GM18508 (cell line): ENCODE measurements around the gene TSPEAR.
"Not testable (repeated sequence)": the region's sequence is repeated elsewhere in the genome, so short reads cannot be mapped to it uniquely, and the experiment has no call there.

ENCODE experiments used
- ATAC-seq: cut with Tn5 transposase; IDR thresholded peaks from one replicate; pipeline ENCODE4 v1.9.1; 2021; ENCODE audit warnings: moderate number of reproducible peaks; ENCODE audit not compliant: insufficient read depth, unreplicated experiment

Gene TSPEAR

DNA sequence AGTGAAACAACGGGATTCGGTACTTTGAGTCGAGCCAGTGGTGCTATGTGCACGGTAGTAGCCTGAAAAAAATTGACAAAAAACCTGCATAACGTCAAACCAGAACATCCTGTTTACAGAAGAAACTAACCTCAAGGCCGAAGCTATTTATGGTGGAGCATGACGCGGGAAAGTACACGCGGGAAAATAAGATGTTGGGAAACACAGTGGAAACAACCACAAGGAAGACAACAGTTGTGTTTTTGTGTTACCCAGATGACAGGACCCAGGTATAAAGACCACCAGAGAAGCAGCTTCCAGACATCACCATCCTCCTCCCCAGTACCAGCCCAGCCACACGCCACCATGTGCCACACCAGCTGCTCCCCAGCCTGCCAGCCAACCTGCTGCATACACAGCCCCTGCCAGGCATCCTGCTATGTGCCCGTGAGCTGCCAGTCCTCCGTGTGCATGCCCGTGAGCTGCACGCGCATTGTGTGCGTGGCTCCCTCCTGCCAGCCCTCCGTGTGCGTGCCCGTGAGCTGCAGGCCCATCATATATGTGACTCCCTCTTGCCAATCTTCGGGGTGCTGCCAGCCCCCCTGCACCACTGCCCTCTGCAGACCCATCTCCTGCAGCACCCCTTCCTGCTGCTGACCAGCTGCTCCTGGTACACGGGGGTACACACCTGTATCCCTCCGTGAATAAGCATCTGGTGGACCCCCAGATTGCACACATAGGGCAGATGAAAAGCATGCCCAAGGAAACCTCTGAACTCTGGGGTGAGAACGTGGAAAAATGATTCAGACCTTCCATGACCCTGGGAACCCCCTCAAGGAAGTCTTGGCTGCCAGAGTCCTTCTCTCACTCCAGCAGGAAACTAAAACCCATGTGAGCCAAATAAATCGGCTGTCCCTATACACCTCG lies 53.5 kb downstream of the TSPEAR start, which contains the start of gene KRTAP12-3:
TSS of gene KRTAP12-3 (plus strand) at position 298 of the 906 bp plus-strand sequence. CDS start at position 346, 48 bp downstream.
- no peak for ATAC-seq

DNA sequence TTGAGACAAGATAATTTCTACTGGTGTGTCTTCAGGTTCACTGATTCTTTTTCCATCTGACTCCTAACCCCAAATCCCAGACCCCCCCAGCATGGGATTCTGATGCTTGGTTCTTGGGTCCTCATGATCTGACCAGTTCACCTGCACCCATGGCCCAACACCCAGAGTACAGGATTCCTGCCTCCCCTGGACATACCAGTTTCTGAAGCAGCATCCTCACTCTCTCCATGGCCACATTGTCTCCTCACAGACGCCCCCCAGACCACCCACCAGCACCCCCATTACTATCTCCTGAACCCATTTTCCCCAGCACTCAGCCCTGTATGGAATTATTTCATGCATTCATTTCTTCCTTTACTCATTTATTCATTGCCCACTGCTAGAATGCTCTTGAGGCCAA lies 54.5 kb downstream of the TSPEAR start:
- no peak for ATAC-seq

DNA sequence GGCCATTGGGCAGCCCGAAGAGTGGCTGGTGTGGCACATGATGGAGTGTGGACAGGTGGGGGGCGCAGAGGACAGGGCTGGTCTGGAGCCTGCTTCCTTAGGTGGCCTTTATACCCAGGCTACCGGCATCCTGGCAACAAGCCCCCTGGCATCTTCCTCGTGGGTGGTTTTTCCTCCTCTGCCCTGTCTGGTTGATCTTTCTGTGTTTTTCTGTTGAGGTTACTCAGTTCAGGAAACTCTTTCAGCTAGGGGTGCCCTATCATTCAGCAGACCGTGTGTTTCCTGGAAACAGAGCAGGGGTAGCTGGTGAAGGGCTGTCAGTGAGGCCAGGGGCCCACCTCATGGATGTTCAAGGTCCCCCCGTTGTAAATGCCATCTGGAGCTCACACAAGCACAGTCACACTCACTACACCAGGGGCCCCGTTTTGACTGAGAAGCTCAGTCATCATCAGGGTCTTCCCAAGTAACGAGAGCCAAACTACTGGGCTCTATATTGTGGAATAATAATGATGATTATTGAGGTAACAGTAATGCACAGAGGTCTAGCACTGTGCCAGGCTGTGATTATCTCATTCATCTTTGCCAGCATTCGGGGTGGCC lies 56.7 kb downstream of the TSPEAR start, which contains the start of gene KRTAP12-4:
TSS of gene KRTAP12-4 (minus strand) at position 84 of the 600 bp plus-strand sequence. CDS start at position 39, 45 bp downstream.
- ATAC-seq, result no peak

DNA sequence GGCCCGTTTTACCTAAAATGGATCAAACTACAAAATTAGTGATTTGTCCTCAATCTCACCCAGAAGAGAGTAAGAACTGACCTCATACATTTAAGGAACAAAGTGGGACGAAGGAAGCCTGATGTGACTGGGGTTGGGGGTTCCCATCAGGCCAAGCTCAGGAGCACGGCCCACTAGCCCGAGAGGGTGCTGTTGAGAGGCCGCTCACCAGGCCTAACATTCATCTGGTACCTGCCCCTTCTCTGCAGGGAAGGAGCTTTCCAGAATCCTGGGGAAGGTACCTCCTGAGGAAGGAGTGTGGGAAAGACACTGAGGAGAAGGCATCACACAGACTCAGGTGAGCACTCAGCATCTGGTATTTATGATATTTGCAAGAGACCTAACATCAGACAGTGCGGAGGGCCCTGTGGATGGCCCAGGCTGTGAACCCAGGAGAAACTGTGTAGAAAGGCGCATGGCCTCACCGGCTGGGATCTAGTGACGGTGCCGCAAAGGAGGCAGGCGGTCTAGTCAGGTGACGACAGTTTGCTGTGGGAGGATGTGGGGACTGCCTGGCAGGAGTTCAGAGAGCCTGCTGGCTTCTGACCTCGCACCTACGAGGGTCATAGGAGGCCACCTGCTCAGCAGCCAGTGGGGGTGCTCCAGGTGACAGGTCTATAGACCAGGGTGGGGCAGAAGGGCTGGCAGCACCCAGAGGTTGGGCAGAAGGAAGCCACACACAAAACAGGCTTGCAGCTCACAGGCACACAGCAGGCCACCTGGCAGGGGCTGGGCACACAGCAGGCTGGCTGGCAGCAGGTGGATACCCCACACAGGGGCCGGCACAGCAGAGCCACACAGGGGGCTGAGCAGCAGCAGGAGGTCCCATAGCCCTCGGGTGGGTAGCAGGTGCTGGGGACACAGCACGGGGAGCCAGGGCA lies 57.5 kb downstream of the TSPEAR start:
- ATAC-seq, result no peak

DNA sequence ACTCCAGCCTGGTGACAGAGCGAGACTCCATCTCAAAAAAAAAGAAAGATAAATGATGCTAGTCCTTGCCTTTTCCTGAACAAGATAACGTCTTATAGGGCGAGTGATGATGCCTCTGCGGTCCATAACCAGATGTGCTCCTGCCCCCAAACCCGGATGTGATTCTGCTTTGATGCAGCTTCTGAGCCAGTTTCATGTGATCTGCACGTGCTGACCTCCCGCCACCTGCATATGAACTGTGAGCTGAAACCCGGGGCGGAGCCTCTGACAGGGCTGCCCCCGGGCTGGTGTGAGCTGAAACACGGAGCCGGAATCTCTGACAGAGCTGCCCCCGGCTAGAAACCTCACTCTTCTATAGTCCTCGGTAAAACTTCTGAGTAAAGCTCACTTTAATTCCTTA lies 58.2 kb downstream of the TSPEAR start:
- no peak for ATAC-seq

DNA sequence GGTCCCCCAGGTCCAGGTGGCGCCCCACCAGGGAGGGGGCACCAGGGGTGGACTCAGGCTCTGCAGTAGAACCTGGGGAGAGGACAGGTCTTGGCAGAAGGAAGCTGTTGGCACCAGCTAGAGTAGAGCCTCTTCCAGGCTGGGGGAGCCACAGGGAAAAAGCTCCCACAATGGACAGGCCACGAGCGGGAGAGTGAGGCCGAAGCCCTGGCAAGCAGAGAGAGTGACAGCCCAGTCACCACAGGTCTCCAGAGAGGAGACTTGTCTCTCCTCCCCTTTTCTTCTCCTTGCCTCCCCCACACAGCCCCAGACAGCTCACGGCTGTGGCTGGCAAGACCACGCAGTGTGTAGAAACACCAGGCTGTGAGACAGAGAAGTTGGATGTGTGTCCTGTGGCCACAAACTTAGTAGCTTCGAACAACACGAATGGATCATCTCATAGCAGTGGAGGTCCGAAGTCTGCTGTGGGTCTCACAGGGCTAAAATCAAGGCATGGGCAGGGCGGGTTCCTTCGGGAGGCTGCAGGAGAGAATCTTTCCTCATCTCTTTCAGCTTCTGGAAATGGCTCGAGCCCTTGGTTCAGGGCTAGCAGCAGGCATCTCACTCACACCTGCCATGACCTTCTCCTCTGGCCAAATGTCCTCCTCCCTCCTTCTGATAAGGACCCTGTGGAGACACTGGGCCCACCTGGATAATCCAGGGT lies 60.2 kb downstream of the TSPEAR start:
- no peak for ATAC-seq

DNA sequence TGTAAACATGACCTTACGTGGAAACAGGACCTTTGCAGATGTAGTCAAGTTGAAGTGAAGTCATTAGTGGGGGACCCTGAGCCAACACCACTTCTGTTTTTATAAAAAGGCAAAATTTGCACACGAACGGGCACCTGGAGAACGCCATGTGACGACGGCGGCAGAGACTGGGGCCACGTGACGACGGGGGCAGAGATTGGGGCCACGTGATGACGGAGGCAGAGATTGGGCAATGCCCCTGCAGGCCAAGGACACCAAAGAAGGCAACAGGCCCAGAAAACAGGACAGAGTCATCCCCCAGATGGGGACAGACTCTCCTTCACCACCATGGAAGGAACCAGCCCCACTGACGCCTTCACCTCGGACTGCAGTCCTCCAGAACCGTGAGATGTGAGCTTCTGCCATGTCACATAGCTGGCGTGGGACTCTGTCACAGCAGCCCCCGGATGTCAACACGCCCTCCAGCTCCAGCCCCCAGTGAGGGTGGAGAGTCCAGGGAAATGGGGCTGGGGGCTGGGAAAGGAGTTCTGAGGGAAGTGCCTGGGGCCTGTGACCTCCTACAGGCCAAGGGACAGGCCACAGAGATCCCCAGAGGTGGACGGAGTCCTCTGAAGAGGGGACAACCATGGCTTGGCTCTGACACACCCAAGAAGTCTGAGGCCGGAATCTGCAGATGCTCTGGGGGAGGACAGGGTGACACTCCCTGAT lies 61.0 kb downstream of the TSPEAR start:
- no peak for ATAC-seq

DNA sequence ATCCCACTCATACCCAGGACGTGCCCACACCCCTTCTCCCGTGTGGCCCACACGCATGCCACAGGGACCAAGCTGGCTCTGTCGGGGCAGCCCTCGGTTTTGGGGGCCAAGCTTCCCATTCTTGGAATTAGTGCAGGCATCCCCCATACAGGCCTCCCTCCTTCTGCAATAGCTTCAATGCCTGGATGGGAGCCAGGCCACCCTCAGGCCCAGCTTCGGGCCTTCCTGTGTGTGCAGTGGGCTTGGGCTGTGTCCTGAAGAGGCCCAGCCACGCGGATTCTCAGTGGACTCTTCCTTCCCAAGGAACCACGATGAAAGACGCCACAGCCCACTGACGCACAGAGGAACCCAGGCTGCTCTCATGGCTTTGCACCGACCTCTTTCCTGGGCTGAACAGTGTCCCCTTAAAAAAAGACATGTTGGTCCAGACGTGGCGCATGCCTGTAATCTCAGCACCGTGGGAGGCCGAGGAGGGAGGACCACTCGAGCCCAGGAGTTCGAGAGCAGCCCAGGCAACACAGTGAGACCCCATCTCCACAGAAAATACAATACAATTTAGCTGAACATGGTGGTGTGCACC lies 61.8 kb downstream of the TSPEAR start:
- no peak for ATAC-seq

DNA sequence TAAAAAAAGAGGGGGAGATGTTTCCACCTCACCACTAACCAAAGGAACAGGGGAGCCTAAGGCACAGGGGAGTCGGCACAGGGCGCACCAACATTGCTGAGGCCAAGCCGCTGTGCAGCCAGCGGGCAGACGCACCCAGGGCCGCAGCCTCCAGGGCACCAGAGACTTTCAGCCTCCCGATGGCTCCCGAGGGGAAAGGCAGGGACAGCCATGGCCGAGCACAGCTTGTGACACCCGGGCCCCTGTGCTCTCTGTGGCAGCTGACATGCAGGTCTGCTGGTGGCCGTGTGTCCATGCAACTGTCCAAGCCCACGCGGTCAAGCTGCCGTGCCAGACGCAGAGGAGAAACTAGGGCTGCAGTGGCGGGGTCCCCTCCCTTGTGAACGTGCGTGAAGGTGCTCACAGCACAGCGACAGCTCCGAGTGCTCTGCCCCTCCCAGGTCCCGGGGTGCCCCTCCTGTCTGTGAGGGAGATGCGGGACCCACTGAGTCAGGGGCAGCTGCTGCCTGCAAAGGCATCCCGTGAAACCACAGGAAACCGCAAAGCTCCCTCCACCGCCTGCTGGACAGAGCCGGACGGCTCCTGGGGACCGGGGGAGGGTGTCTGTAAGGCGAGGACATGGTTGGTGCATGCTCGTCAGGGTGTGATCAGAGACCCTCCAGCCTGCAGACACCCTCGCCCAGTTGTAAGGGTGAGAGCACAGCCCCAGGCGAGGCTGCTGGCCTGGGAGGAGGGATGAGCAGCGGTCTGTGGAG lies 62.6 kb downstream of the TSPEAR start:
- no peak for ATAC-seq

DNA sequence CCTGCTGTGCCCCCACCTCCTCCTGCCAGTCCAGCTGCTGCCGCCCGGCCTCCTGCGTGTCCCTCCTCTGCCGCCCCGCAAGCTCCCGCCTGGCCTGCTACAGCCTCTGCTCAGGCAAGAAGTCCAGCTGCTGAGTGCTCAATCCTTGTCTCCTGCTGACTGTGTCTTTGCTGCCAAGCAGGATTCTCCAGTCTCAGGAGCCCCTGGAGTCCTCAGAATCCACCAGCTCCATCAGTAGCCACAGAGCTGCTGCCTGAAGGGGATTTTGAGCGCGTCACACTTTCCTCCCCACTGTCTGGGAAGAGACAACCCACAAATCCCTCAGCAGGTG lies 64.2 kb downstream of the TSPEAR start:
- ATAC-seq, result no peak

DNA sequence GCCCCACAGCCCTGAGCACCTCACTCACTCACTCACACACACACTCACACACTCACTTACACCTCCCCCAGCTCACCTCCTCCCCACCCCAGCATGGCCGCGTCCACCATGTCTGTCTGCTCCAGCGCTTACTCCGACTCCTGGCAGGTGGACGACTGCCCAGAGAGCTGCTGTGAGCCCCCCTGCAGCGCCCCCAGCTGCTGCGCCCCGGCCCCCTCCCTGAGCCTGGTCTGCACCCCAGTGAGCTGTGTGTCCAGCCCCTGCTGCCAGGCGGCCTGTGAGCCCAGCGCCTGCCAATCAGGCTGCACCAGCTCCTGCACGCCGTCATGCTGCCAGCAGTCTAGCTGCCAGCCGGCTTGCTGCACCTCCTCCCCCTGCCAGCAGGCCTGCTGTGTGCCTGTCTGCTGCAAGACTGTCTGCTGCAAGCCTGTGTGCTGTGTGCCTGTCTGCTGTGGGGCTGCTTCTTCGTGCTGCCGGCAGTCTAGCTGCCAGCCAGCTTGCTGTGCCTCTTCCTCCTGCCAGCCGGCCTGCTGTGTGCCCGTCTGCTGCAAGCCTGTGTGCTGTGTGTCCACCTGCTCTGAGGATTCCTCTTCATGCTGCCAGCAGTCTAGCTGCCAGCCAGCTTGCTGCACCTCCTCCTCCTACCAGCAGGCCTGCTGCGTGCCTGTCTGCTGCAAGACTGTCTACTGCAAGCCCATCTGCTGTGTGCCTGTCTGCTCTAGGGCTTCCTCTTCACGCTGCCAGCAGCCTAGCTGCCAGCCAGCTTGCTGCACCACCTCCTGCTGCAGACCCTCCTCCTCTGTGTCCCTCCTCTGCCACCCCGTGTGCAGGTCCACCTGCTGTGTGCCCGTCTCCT lies 64.8 kb downstream of the TSPEAR start, which contains the start of gene KRTAP10-11:
TSS of gene KRTAP10-11 (plus strand) at position 49 of the 856 bp plus-strand sequence. CDS start at position 94, 45 bp downstream.
- not testable (repeated sequence) for ATAC-seq

DNA sequence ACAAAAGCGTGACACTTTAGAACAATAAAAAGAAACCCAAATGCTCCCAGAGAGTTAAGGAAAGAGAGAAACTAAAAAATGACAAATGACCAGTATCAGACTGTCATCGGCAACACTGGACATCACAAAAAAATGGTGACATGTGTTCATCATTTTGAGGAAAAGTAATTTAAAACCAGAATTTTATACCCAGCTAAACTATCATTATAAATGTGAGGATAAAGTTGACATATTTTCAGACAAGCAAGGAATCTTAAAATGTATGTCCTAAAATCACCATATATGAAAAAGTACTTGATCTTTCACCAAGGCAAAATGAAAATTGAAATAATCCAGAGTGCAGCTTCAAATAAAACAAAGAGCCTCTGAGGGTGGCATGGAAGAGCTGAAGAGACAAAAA lies 66.5 kb downstream of the TSPEAR start:
- no peak for ATAC-seq

DNA sequence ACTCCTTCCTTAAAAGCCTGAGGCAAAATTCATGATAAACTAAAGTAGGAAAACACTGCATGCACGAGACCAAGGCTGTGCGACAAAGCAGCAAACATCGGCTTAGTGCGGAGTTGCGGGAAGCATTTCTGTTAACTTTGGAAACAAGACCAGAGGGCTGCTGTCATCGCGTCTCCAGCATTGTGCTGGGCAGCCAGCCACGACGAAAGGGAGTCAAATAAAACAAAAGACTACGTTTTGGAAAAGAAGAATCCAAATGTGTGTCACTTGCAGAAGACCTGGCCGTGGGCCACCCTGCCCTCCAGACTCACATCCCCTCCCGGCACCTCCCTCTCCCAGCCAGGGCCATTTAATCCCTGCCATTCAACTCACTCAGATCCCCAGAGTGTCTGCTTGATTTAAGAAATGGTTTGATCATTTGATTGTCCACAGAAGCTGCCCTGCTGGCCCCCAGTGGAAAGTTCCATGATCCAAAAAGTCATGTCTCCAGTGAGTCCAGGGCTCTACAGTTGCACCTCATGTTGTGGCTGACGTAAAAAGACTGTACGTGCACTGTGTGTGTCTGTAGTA lies 67.5 kb downstream of the TSPEAR start:
- no peak for ATAC-seq

DNA sequence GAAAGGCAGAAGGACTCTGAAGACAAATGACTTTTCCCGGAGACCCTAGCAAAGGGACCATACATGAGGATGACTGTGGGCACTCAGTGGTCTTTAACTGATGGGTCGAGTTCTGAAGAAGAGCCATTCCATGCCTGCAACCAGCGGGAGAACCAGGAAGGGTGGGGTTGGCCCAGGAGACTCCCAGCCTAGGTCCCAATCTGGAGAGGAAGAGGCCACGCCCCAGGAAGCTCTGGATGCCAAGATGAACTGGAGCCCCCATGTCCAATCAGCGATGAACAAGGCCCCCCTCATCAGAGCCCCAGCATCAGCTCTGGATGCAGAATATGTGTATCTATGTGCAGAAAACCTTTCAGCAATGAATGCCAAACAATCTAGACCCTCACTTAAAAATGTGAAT lies 70.6 kb downstream of the TSPEAR start:
- no peak for ATAC-seq

DNA sequence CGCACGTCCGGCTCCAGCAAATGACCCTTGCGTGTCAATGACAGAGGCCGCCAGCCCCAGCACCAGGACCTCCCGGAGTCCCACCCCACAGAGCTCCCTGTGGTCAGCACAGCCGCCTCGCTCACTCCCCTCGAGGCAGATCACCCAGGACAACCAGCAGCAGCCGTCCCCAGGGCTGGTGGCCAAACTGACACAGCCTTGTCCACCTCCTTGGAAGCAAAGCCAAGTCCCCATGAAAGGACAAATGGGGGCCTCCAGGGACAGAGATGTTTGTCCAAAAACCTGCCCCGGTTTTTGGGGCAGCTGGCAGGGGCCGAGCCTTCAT lies 72.1 kb downstream of the TSPEAR start:
- ATAC-seq, result no peak

DNA sequence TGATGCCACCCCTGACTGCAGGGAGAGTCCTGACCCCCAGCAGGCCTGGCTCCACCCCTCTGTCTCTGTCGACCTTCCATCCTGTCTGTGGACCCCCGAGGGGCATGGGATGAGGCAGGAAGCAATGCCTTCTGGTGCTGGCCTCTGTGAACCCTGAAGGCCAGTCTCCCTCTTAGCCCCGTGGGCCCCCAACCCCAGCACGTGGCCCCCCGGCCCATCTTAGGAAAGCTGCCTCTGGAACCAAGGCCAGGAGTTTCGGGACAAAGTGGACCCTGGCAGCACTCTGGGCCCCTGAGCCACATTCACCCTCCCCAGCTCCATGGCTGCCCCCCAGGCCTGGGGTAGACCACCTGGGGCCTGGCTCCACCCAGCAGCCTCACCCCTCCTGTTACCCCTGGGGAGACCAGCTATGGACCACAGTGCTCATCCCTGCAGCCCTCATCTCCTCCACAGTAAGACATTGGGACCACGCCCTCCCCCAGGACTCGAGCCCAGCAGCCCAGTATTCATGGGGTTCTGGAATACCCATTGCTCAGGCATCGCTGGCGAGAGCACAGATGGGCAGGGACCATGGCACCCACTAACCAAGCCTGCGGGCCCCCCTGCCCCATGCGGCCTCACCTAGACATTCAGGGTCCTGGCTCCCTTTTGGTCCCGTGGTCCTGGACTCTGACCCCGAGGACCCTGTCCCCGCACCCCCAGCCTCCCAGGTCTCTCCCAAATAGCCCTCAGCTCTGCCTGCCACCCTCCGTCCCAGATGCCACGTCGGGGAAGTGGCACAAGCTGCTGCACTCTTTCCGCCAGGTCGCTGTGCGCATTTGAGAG lies 72.7 kb downstream of the TSPEAR start:
- ATAC-seq, result not testable (repeated sequence)
